Keratinocyte (primary cell): Measurements from ENCODE around the gene COG5. TPM values are rescaled to one million over a fixed set of nuclear protein-coding genes. Genes with fewer than 3 reads are reported as not detected.

Experiments
- DNase-seq: peaks from one replicate; pipeline ENCODE4 v3.0.0-alpha.2; 2011; ENCODE audit warnings: low read depth, missing footprints, low spot score
- FAIRE-seq: peaks from 2 replicates; lab custom pipeline; 2011; peaks lifted over from hg19 to GRCh38; lab: Jason Lieb, UNC
- H2AFZ ChIP-seq: 2 replicates; pipeline ENCODE4 v1.6.0; 2012; ENCODE audit warnings: low read length, control low read depth, inconsistent platforms; ENCODE audit not compliant: control insufficient read depth
- H3K27ac ChIP-seq: 2 replicates; pipeline ENCODE4 v1.5.1; 2011; ENCODE audit warnings: low read length; ENCODE audit not compliant: control insufficient read depth, insufficient read depth
- H3K27me3 ChIP-seq: 3 replicates; pipeline ENCODE4 v1.6.0; 2011; ENCODE audit warnings: low read length; ENCODE audit not compliant: control insufficient read depth, insufficient read depth; ENCODE audit errors: extremely low read depth
- H3K36me3 ChIP-seq, 2 experiments: 2 replicates in 1 of 2; 3 replicates in 1 of 2; pipeline ENCODE4 v1.5.1; 2011; ENCODE audit warnings: low read length in 2 of 2, mild to moderate bottlenecking in 1 of 2; ENCODE audit not compliant: control insufficient read depth in 2 of 2, insufficient read depth in 2 of 2; ENCODE audit errors: extremely low read depth in 1 of 2
- H3K4me1 ChIP-seq: 3 replicates; pipeline ENCODE4 v1.5.1; 2011; ENCODE audit warnings: low read length; ENCODE audit not compliant: control insufficient read depth, insufficient read depth; ENCODE audit errors: extremely low read depth
- H3K4me2 ChIP-seq: 3 replicates; pipeline ENCODE4 v1.6.0; 2011; ENCODE audit warnings: low read depth, low read length; ENCODE audit not compliant: control insufficient read depth, insufficient read depth; ENCODE audit errors: extremely low read depth
- H3K4me3 ChIP-seq, 3 experiments: fragments of 200-600 bp in 1 of 3; sonication (generic) in 1 of 3; 2 replicates in 2 of 3; 3 replicates in 1 of 3; pipeline ENCODE4 v1.5.1; 2011 to 2016; ENCODE audit warnings: low read length in 3 of 3, mild to moderate bottlenecking in 3 of 3, control low read depth in 2 of 3, inconsistent platforms in 1 of 3, low read depth in 1 of 3, mixed read lengths in 1 of 3, mixed run types in 1 of 3, moderate library complexity in 1 of 3; ENCODE audit not compliant: control insufficient read depth in 2 of 3, insufficient read depth in 2 of 3; ENCODE audit errors: extremely low read depth in 1 of 3
- H3K79me2 ChIP-seq: 2 replicates; pipeline ENCODE4 v1.6.0; 2012; ENCODE audit warnings: low read length; ENCODE audit not compliant: control insufficient read depth, insufficient read depth
- H3K9ac ChIP-seq: 3 replicates; pipeline ENCODE4 v1.6.0; 2011; ENCODE audit warnings: low read length; ENCODE audit not compliant: control insufficient read depth, insufficient read depth; ENCODE audit errors: extremely low read depth
- H3K9me1 ChIP-seq: 3 replicates; pipeline ENCODE4 v1.6.0; 2011; ENCODE audit warnings: low read length; ENCODE audit not compliant: control insufficient read depth, insufficient read depth; ENCODE audit errors: extremely low read depth
- H3K9me3 ChIP-seq: 2 replicates; pipeline ENCODE4 v1.5.1; 2012; ENCODE audit warnings: low read depth, low read length; ENCODE audit not compliant: control insufficient read depth
- H4K20me1 ChIP-seq: 3 replicates; pipeline ENCODE4 v1.6.0; 2011; ENCODE audit warnings: low read length; ENCODE audit not compliant: control insufficient read depth, insufficient read depth; ENCODE audit errors: extremely low read depth
- CTCF ChIP-seq, 3 experiments: IDR thresholded peaks in 1 of 3; conservative IDR thresholded peaks in 1 of 3; optimal IDR thresholded peaks in 1 of 3; 2 replicates in 2 of 3; 3 replicates in 1 of 3; pipeline versions ENCODE3 to v1.5.1; 2011; ENCODE audit warnings: low read length in 3 of 3, mild to moderate bottlenecking in 3 of 3, moderate library complexity in 2 of 3, control low read depth in 1 of 3, inconsistent platforms in 1 of 3; ENCODE audit not compliant: insufficient read depth in 2 of 3; ENCODE audit errors: extremely low read depth in 1 of 3
- EZH2 ChIP-seq: IDR thresholded peaks from one replicate; pipeline ENCODE4 v1.6.1; 2012; ENCODE audit warnings: inconsistent platforms, mild to moderate bottlenecking, low read length, moderate library complexity
- dilution Hi-C: fragments of 300-500 bp; cut with MboI; formaldehyde crosslinking; loops from one replicate; pipeline ENCODE4 v1.7.0; 2020; ENCODE audit warnings: low sequenced_read_pairs; ENCODE audit not compliant: extremely low pct_ligation_motif_present
- polyA plus RNA-seq, 5 experiments: library from polyadenylated mRNA; depleted of rRNA in 3 of 5; stranded (reverse) in 3 of 5; stranded (forward) in 1 of 5; unstranded in 1 of 5; fragments of >200 nt; gene quantifications; 1 replicate in 1 of 5; 2 replicates in 3 of 5; 3 replicates in 1 of 5; pipeline versions ENCODE4 v1.2.1 to v1.2.3, GENCODE V29; 2011 to 2012; ENCODE audit warnings: missing spikeins in 2 of 5, low read depth in 1 of 5, low replicate concordance in 1 of 5

The COG5 gene
- polyA plus RNA-seq, 1 donor (not counting 4 experiments of a cell fraction or from before 2014, with no cell fraction given): 50.7 TPM

DNA sequence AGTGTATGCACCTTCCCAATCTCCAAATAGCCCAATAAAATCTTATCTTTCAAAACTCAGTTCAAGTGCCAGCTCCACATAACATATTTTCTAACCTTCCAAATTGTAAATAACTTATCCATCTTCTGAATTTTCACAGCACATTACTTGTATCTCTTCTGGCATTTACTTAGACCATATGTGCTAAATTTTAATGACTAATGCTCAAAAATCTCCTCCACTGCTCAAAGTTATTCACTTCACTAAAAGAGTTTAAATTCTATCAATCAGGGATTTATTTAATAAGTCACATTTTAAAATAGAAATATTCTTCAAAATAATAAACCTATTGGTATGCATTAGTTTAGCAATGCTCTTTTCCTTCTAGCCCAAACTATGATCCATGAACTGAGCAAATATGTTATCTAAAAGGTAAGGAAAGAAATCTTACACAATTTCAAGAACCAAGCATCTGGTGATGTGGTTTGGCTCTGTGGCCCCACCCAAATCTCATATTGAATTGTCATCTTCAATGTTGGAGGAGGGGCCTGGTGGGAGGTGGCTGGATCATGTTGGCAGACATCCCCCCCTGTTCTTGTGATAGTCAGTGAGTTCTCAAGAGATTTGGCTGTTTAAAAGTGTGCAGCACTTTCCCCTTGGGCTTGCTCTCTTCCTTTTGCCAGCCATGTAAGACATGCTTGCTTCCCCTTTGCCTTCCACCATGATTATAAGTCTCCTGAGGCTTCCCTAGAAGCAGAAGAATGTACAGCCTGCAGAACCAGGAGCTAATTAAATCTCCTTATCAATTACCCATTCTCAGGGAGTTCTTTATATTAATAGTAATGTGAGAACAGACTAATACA, 121.9 kb downstream of the COG5 start:
- Histone ChIP-seq H3K9me3 (no peaks in the 10 kb centered on the region), H3K27me3 (no peaks in the 10 kb centered on the region), H3K9me1 (peaks cover 2% of the 10 kb centered on the region), H3K79me2 (no peaks in the 10 kb centered on the region), H2AFZ (no peak overlapping the region), H3K4me2 (no peak overlapping the region), H3K4me3 (no peak overlapping the region), H3K4me1 (peaks cover 7% of the 10 kb centered on the region), H4K20me1 (no peaks in the 10 kb centered on the region), H3K27ac (no peak overlapping the region), H3K9ac (no peak overlapping the region), H3K36me3 (no peaks in the 10 kb centered on the region)
- DNase-seq: no peak
- FAIRE-seq: no peak
- dilution Hi-C loops: no loop called here
- TF ChIP-seq CTCF (optimal IDR thresholded peaks at IDR 0.05 in 1 of 3, IDR thresholded peaks at IDR 0.05 in 1 of 3, conservative IDR thresholded peaks at IDR 0.05 in 1 of 3; ENCODE audit: extremely low read depth in 1 of 3, insufficient read depth in 2 of 3, low read length in 3 of 3) (no peak), EZH2 (no peak)

GRCh38 chr7:107439025-107439424, 124.7 kb downstream of the COG5 start:
- Histone ChIP-seq H3K36me3 (no peaks in the 10 kb centered on the region), H3K4me3 (no peak overlapping the region), H2AFZ (no peak overlapping the region), H3K27me3 (no peaks in the 10 kb centered on the region), H3K4me1 (no peaks in the 10 kb centered on the region), H3K4me2 (no peak overlapping the region), H3K27ac (no peak overlapping the region), H3K9ac (no peak overlapping the region), H3K9me3 (no peaks in the 10 kb centered on the region), H3K9me1 (peaks cover 2% of the 10 kb centered on the region), H4K20me1 (no peaks in the 10 kb centered on the region), H3K79me2 (peaks cover under 1% of the 10 kb centered on the region)
- DNase-seq (no peak), FAIRE-seq (no peak)
- dilution Hi-C loops: no loop called here
- no peak for TF ChIP-seq CTCF (optimal IDR thresholded peaks at IDR 0.05 in 1 of 3, IDR thresholded peaks at IDR 0.05 in 1 of 3, conservative IDR thresholded peaks at IDR 0.05 in 1 of 3; ENCODE audit: extremely low read depth in 1 of 3, insufficient read depth in 2 of 3, low read length in 3 of 3)
- TF ChIP-seq EZH2: no peak
